Vagina (tissue), 2 donors: ENCODE data around the gene NTN4.

Experiments used
- POLR2A ChIP-seq, 2 donors: fragments of 450-650 bp; IDR thresholded peaks; one replicate each; pipeline ENCODE4 v1.6.1; 2017; ENCODE audit warnings: antibody characterized with exemption in 2 of 2, mild to moderate bottlenecking in 2 of 2, moderate library complexity in 2 of 2
- TF ChIP-seq, protein P1 (sequence below), 3 experiments: fragments of 450-650 bp in 2 of 3; fragments of 200-600 bp in 1 of 3; sonication (generic) in 1 of 3; IDR thresholded peaks; one replicate each; pipeline ENCODE4 v1.5.1; 2017 to 2019; ENCODE audit warnings: antibody characterized with exemption in 3 of 3, mild to moderate bottlenecking in 2 of 3, moderate library complexity in 2 of 3

DNA sequence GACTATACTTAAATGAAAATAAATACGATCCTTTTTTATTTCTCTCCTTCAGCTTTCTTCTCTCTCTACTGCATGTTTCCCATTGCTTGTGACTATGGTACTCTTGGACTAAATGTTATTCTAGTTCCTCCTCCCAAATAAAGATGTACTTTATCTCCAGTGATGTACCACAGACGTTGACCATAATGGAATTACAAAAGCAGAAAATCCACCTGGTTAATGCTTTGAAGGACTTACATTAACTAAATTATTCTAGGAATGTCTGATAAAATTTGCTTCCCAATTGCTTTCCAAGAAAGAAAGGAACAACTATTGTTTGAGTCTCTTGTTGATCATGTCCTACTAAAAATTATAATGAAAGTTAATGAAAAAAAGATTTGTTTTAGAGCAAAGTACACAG is 71.8 kb downstream of the NTN4 start:
- TF ChIP-seq, protein P1, sequence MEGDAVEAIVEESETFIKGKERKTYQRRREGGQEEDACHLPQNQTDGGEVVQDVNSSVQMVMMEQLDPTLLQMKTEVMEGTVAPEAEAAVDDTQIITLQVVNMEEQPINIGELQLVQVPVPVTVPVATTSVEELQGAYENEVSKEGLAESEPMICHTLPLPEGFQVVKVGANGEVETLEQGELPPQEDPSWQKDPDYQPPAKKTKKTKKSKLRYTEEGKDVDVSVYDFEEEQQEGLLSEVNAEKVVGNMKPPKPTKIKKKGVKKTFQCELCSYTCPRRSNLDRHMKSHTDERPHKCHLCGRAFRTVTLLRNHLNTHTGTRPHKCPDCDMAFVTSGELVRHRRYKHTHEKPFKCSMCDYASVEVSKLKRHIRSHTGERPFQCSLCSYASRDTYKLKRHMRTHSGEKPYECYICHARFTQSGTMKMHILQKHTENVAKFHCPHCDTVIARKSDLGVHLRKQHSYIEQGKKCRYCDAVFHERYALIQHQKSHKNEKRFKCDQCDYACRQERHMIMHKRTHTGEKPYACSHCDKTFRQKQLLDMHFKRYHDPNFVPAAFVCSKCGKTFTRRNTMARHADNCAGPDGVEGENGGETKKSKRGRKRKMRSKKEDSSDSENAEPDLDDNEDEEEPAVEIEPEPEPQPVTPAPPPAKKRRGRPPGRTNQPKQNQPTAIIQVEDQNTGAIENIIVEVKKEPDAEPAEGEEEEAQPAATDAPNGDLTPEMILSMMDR (IDR thresholded peaks at IDR 0.05): no peak
- TF ChIP-seq POLR2A (IDR thresholded peaks at IDR 0.05): no peak
